SK-N-SH treated with all-trans-retinoic acid at 6 μM for 48 hours (cell line): ENCODE measurements around the gene CBFB.
A peak's percentile ranks its signal among the peaks of the same experiment; 100 is the strongest.

Source experiments
- ATAC-seq: fragments of 200-7000 bp; cut with Tn5 transposase; 3 replicates; pipeline ENCODE4 v1.9.1; 2020; ENCODE audit warnings: mild to moderate bottlenecking, moderate library complexity
- ARNTL ChIP-seq: fragments of 450-650 bp; formaldehyde crosslinking; IDR thresholded peaks from 2 replicates; pipeline ENCODE4 v1.5.0; 2020; ENCODE audit warnings: low read depth, mild to moderate bottlenecking, moderate library complexity, borderline replicate concordance
- BACH2 ChIP-seq: fragments of 250-450 bp; sonication (Bioruptor Pico); IDR thresholded peaks from 2 replicates; pipeline ENCODE4 v1.9.0; 2021; ENCODE audit warnings: mild to moderate bottlenecking, borderline replicate concordance
- CSDC2 ChIP-seq: fragments of 250-450 bp; sonication (Bioruptor Pico); IDR thresholded peaks from 2 replicates; pipeline ENCODE4 v1.5.0; 2020; ENCODE audit warnings: mild to moderate bottlenecking, moderate library complexity
- GLIS3 ChIP-seq: fragments of 250-450 bp; sonication (Bioruptor Pico); IDR thresholded peaks from 2 replicates; pipeline ENCODE4 v1.5.0; 2020; ENCODE audit warnings: mild to moderate bottlenecking, moderate library complexity
- OSR1 ChIP-seq: fragments of 250-450 bp; sonication (Bioruptor Pico); IDR thresholded peaks from 2 replicates; pipeline ENCODE4 v1.8.0; 2022; ENCODE audit warnings: moderate library complexity, mild to moderate bottlenecking, inconsistent platforms
- PPARA ChIP-seq: fragments of 250-450 bp; sonication (Bioruptor Pico); IDR thresholded peaks from 2 replicates; pipeline ENCODE4 v1.5.0; 2020; ENCODE audit warnings: mild to moderate bottlenecking, borderline replicate concordance
- RARB ChIP-seq: fragments of 250-450 bp; sonication (Bioruptor Pico); IDR thresholded peaks from 2 replicates; pipeline ENCODE4 v1.8.0; 2021; ENCODE audit warnings: mild to moderate bottlenecking, moderate library complexity
- SNAI2 ChIP-seq: fragments of 250-450 bp; sonication (Bioruptor Pico); IDR thresholded peaks from 2 replicates; pipeline ENCODE4 v1.5.0; 2020; ENCODE audit warnings: mild to moderate bottlenecking, moderate library complexity
- TOX ChIP-seq: fragments of 250-450 bp; sonication (Bioruptor Pico); IDR thresholded peaks from 2 replicates; pipeline ENCODE4 v1.8.0; 2021; ENCODE audit warnings: mild to moderate bottlenecking, moderate library complexity, borderline replicate concordance
- ZC3H10 ChIP-seq: fragments of 250-450 bp; sonication (Bioruptor Pico); IDR thresholded peaks from 2 replicates; pipeline ENCODE4 v1.5.1; 2021; ENCODE audit warnings: mild to moderate bottlenecking, moderate library complexity
- ZFP3 ChIP-seq: fragments of 250-450 bp; sonication (Bioruptor Pico); IDR thresholded peaks from 2 replicates; pipeline ENCODE4 v1.5.0; 2020; ENCODE audit warnings: mild to moderate bottlenecking, moderate library complexity
- ZNF565 ChIP-seq: fragments of 450-650 bp; formaldehyde crosslinking; conservative IDR thresholded peaks from 2 replicates; pipeline ENCODE4 v1.5.0; 2020; ENCODE audit warnings: low read depth, mild to moderate bottlenecking, moderate library complexity
- ZNF70 ChIP-seq: fragments of 450-650 bp; formaldehyde crosslinking; IDR thresholded peaks from 2 replicates; pipeline ENCODE4 v1.5.0; 2020; ENCODE audit warnings: mild to moderate bottlenecking, moderate library complexity
- ZNF8 ChIP-seq: fragments of 450-650 bp; formaldehyde crosslinking; IDR thresholded peaks from 2 replicates; pipeline ENCODE4 v1.5.0; 2020; ENCODE audit warnings: mild to moderate bottlenecking, moderate library complexity
- TF ChIP-seq, protein P1 (sequence below): fragments of 250-450 bp; sonication (Bioruptor Pico); IDR thresholded peaks from 2 replicates; pipeline ENCODE4 v1.5.0; 2020; ENCODE audit warnings: mild to moderate bottlenecking, moderate library complexity
- TF ChIP-seq, protein P2 (sequence below): fragments of 250-450 bp; sonication (Bioruptor Pico); IDR thresholded peaks from 2 replicates; pipeline ENCODE4 v1.8.0; 2021; ENCODE audit warnings: low read depth, mild to moderate bottlenecking, moderate library complexity, borderline replicate concordance
- TF ChIP-seq, protein P3 (sequence below): fragments of 250-450 bp; sonication (Bioruptor Pico); IDR thresholded peaks from 2 replicates; pipeline ENCODE4 v1.5.1; 2020; ENCODE audit warnings: low read depth, mild to moderate bottlenecking, moderate library complexity
- TF ChIP-seq, protein P4 (sequence below): fragments of 250-450 bp; sonication (Bioruptor Pico); IDR thresholded peaks from 2 replicates; pipeline ENCODE4 v1.8.0; 2020; ENCODE audit warnings: mild to moderate bottlenecking, moderate library complexity, borderline replicate concordance
- TF ChIP-seq, protein P5 (sequence below): fragments of 250-450 bp; sonication (Bioruptor Pico); IDR thresholded peaks from 2 replicates; pipeline ENCODE4 v1.5.1; 2021; ENCODE audit warnings: mild to moderate bottlenecking, moderate library complexity

CBFB gene

DNA sequence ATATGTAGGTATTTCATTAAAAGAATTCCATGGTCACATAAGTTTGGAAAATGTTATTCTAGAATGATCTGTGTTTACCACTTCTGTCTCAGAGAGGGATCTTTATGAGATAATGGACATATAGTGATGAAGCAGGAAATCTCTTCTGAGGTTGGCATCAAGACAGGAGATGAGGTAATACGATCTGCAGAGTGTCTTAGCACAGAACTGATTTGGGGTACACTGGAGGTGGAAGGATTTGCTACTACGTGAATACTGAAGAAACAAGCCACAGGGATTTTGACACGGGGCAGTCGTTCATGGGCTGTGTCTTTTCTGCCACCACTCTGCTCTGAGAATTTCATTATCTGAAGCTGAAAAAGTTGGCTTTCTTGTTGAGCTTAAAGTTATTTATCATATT is 5.5 kb downstream of the CBFB start:
- peak; percentile 42 for ATAC-seq

DNA sequence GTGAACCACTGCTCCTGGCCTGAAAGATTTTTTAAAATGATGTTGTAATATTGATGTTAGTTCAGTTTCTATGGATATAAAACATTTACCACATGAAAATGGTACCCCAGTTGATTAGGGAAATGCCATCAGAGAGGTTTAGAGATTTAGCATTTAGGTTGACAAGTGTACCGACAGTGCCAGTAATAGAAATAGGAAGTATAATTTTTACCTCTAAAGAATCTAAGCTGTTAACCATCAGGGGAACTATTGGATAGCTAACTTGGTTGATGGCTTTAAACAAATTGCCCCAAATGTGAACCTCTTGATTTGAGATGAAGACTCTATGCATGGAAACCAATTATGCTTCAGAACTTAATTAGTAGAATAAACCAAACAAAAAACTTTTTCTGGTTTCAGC is 6.4 kb downstream of the CBFB start:
- no peak for ATAC-seq
- TF ChIP-seq, protein P1, sequence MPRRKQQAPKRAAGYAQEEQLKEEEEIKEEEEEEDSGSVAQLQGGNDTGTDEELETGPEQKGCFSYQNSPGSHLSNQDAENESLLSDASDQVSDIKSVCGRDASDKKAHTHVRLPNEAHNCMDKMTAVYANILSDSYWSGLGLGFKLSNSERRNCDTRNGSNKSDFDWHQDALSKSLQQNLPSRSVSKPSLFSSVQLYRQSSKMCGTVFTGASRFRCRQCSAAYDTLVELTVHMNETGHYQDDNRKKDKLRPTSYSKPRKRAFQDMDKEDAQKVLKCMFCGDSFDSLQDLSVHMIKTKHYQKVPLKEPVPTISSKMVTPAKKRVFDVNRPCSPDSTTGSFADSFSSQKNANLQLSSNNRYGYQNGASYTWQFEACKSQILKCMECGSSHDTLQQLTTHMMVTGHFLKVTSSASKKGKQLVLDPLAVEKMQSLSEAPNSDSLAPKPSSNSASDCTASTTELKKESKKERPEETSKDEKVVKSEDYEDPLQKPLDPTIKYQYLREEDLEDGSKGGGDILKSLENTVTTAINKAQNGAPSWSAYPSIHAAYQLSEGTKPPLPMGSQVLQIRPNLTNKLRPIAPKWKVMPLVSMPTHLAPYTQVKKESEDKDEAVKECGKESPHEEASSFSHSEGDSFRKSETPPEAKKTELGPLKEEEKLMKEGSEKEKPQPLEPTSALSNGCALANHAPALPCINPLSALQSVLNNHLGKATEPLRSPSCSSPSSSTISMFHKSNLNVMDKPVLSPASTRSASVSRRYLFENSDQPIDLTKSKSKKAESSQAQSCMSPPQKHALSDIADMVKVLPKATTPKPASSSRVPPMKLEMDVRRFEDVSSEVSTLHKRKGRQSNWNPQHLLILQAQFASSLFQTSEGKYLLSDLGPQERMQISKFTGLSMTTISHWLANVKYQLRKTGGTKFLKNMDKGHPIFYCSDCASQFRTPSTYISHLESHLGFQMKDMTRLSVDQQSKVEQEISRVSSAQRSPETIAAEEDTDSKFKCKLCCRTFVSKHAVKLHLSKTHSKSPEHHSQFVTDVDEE (CRISPR knock-in tag), result no peak
- TF ChIP-seq OSR1 (CRISPR knock-in tag), result no peak
- TF ChIP-seq, protein P2, sequence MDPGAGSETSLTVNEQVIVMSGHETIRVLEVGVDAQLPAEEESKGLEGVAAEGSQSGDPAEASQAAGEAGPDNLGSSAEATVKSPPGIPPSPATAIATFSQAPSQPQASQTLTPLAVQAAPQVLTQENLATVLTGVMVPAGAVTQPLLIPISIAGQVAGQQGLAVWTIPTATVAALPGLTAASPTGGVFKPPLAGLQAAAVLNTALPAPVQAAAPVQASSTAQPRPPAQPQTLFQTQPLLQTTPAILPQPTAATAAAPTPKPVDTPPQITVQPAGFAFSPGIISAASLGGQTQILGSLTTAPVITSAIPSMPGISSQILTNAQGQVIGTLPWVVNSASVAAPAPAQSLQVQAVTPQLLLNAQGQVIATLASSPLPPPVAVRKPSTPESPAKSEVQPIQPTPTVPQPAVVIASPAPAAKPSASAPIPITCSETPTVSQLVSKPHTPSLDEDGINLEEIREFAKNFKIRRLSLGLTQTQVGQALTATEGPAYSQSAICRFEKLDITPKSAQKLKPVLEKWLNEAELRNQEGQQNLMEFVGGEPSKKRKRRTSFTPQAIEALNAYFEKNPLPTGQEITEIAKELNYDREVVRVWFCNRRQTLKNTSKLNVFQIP (CRISPR knock-in tag), result no peak
- TF ChIP-seq TOX (CRISPR knock-in tag), result no peak
- TF ChIP-seq SNAI2, result no peak
- no peak for TF ChIP-seq GLIS3
- TF ChIP-seq, protein P3, sequence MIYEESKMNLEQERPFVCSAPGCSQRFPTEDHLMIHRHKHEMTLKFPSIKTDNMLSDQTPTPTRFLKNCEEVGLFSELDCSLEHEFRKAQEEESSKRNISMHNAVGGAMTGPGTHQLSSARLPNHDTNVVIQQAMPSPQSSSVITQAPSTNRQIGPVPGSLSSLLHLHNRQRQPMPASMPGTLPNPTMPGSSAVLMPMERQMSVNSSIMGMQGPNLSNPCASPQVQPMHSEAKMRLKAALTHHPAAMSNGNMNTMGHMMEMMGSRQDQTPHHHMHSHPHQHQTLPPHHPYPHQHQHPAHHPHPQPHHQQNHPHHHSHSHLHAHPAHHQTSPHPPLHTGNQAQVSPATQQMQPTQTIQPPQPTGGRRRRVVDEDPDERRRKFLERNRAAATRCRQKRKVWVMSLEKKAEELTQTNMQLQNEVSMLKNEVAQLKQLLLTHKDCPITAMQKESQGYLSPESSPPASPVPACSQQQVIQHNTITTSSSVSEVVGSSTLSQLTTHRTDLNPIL, result no peak
- TF ChIP-seq CSDC2, result no peak
- TF ChIP-seq ZNF565 (CRISPR knock-in tag), result no peak
- TF ChIP-seq, protein P4, sequence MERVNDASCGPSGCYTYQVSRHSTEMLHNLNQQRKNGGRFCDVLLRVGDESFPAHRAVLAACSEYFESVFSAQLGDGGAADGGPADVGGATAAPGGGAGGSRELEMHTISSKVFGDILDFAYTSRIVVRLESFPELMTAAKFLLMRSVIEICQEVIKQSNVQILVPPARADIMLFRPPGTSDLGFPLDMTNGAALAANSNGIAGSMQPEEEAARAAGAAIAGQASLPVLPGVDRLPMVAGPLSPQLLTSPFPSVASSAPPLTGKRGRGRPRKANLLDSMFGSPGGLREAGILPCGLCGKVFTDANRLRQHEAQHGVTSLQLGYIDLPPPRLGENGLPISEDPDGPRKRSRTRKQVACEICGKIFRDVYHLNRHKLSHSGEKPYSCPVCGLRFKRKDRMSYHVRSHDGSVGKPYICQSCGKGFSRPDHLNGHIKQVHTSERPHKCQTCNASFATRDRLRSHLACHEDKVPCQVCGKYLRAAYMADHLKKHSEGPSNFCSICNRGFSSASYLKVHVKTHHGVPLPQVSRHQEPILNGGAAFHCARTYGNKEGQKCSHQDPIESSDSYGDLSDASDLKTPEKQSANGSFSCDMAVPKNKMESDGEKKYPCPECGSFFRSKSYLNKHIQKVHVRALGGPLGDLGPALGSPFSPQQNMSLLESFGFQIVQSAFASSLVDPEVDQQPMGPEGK, result no peak
- TF ChIP-seq BACH2 (CRISPR knock-in tag), result no peak
- TF ChIP-seq, protein P5, sequence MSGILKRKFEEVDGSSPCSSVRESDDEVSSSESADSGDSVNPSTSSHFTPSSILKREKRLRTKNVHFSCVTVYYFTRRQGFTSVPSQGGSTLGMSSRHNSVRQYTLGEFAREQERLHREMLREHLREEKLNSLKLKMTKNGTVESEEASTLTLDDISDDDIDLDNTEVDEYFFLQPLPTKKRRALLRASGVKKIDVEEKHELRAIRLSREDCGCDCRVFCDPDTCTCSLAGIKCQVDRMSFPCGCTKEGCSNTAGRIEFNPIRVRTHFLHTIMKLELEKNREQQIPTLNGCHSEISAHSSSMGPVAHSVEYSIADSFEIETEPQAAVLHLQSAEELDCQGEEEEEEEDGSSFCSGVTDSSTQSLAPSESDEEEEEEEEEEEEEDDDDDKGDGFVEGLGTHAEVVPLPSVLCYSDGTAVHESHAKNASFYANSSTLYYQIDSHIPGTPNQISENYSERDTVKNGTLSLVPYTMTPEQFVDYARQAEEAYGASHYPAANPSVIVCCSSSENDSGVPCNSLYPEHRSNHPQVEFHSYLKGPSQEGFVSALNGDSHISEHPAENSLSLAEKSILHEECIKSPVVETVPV (CRISPR knock-in tag), result no peak

More for the DNA sequence above, 5.5 kb downstream of the CBFB start:
- TF ChIP-seq ZFP3 (CRISPR knock-in tag), result no peak
- TF ChIP-seq PPARA (CRISPR knock-in tag), result no peak
- TF ChIP-seq OSR1 (CRISPR knock-in tag), result no peak
- TF ChIP-seq ZNF70 (CRISPR knock-in tag), result no peak
- TF ChIP-seq ZC3H10 (CRISPR knock-in tag), result no peak
- no peak for TF ChIP-seq ARNTL (CRISPR knock-in tag)
- TF ChIP-seq, protein P2 (CRISPR knock-in tag), result no peak
- TF ChIP-seq, protein P1 (CRISPR knock-in tag), result no peak
- TF ChIP-seq GLIS3, result no peak
- TF ChIP-seq, protein P4, result no peak
- no peak for TF ChIP-seq BACH2 (CRISPR knock-in tag)
- no peak for TF ChIP-seq CSDC2
- TF ChIP-seq SNAI2, result no peak
- no peak for TF ChIP-seq RARB
- no peak for TF ChIP-seq ZNF8 (CRISPR knock-in tag)
